NCI-H1694 (cell line): ENCODE data around the gene ME3.
"Not testable (repeated sequence)": the region's sequence is repeated elsewhere in the genome, so short reads cannot be mapped to it uniquely, and the experiment has no call there.

Source experiments
- DNase-seq: peaks from one replicate; lab custom pipeline; 2025; lab: John Stamatoyannopoulos, UW

ME3 gene

GRCh38 chr11:86663761-86664160, 8.7 kb downstream of the ME3 start:
- DNase-seq = no peak

GRCh38 chr11:86663291-86663690, 9.1 kb downstream of the ME3 start:
- no peak for DNase-seq

DNA sequence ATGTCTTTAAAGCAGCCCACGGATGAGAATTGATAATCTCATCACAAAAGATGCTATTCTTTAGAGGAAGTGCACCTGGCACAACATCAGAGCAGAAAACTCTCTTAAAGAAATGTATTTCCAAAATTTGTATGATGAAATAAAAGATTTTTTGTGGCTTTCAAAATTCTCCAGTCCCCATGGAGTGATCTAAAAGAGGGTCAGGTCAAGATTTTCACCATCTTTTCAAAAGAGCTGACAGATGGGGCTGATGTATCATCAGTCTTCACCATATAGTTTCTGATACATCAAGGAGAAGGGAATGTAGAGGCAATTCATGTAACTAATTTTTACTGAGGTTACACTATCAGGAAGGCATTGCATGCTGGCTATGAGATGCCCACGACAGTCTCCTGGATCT, 11.7 kb downstream of the ME3 start:
- no peak for DNase-seq

DNA sequence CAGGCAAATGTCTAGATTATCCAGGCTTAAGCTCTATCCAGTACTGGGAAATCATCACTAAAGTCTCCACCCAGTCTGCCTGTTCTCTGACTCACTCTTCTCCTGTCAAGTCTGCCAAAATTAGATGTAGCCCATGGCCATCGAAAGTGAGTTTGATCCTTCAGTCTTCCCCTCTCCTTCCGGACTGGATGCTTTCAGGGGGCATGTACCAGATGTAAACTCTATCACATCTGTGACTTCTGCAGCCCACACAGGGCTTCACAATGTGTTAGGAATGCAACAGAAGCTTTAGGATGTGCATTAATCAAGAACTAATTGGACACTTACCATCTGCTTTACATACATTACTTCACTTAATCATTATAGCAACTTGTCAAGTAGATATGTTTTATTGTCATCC, 12.3 kb downstream of the ME3 start:
- DNase-seq = peak; percentile 22

DNA sequence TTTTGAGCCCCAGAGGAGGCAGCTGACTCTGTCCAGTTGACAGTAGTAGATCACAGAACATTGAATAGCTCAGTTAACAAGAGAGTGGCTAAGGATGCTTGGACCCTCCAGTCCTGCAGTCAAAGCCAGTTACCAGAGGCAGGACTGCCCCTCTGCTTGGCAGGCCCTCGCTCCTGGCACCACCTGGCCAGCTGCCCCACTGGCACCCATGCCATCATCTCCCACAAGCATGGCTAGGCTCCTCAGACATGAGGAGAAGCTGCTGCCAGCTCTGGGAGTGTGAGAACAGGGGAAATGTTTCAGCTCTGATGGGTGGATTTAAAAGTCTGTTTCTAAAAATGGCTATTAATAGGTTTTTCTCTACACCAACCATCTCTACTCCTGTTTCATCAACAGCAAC, 13.9 kb downstream of the ME3 start:
- DNase-seq = no peak

DNA sequence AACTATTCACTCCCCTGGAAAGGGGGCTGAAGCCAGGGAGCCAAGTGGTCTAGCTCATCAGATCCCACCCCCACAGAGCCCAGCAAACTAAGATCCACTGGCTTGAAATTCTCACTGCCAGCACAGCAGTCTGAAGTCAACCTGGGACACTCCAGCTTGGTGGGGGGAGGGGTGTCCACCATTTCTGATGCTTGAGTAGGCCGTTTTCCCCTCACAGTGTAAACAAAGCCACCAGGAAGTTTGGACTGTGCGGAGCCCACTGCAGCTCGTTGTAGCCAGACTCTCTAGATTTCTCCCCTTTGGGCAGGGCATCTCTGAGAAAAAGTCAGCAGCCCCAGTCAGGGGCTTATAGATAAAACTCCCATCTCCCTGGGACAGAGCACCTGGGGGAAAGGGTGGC, 27.2 kb downstream of the ME3 start:
- DNase-seq = not testable (repeated sequence)

GRCh38 chr11:86644291-86644690, 28.1 kb downstream of the ME3 start:
- no peak for DNase-seq

- no peak for DNase-seq
Observed at GRCh38 chr11:86641537-86642261, 30.7 kb downstream of the ME3 start.

DNA sequence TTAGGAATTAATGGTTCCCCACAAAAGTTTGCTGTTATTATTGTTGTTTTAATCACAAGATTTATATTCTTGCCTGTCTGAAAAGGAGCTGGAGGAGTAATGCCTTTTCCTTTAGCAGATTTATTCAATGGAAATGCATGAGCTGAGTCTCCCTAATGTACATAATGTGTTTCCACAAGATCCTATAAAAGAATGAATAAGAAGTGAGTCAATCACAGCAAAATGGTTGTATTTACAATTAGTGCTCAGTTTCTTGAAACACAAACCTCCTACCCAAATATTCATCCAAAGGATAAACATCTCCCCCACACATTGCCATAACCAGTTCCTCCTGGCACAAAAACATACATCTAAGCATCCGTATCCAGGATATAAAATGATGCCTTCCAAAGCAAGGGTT, 33.3 kb downstream of the ME3 start:
- no peak for DNase-seq

- DNase-seq = no peak
Observed at GRCh38 chr11:86638673-86639072, 33.7 kb downstream of the ME3 start.

DNA sequence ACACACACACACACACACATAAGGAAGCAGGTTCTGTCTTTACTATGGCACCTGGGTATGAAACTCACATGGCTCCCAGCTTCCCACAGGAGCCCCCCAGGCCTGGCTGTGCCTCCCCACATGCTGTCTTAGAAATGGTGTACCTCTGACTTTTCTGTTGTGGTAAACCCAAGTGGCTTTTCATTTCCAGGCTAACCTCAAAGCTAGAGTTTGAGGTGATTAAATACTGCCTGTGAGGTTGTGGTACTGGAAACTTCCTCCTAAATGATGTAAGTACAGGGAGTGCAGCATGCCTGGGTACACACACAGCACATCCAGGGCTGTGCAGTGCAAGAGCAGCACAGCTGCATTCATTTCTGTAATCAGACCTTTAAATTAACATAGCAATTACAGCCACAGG, 34.4 kb downstream of the ME3 start:
- no peak for DNase-seq

DNA sequence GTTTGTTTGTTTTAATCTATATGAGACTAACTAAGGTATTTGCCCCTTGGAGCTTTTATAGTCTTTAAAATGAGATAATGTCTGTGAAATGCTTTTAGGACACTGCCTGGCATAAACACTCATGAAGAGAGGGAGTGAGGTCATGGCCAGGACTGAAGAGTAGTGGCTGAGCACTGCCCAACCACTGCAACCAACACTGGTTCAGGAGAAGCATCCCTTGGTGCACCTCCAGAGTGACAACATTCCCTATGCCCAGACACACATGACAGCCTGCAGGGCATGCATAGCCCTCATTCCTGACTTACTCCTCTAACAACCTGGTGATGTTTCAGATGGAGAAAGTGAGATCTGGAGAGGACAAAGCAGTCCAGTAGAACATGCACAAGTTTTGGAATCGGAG, 36.1 kb downstream of the ME3 start:
- no peak for DNase-seq

DNA sequence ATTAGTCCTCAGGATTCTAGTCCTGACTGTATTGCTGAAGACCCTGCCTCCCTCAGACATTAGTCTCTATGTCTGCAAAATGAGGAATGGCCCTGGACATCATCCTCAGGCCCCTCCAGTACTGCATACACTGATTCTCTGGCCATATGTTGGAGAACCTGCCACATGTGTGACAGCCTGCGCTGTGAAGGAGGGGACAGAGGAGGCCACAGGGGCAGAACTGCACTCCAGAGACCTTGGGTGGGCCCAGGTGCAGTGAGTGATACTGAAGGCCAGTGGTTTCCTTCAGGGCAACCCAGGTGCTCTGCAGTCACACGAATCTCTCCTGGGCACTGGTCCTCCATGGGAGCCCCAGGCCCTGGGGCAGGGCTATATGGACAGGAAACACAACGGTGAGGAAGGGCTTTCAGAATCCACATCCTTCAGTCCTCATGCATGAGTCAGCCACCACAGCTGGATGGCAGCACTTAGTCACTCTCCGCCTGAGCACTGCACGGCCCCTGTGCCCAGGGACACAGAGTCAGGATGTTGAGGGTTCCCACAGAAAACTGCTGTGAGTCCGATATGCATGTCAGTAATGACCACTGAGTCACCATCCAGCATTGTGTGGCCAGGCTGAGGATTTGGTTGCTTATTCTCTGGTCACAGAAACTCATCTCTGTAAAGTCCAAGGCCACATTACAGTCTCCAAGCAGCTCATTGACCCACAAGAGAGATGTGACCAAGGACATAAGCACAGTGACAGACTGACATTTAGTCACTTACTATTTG, 39.7 kb downstream of the ME3 start:
- DNase-seq = no peak

DNA sequence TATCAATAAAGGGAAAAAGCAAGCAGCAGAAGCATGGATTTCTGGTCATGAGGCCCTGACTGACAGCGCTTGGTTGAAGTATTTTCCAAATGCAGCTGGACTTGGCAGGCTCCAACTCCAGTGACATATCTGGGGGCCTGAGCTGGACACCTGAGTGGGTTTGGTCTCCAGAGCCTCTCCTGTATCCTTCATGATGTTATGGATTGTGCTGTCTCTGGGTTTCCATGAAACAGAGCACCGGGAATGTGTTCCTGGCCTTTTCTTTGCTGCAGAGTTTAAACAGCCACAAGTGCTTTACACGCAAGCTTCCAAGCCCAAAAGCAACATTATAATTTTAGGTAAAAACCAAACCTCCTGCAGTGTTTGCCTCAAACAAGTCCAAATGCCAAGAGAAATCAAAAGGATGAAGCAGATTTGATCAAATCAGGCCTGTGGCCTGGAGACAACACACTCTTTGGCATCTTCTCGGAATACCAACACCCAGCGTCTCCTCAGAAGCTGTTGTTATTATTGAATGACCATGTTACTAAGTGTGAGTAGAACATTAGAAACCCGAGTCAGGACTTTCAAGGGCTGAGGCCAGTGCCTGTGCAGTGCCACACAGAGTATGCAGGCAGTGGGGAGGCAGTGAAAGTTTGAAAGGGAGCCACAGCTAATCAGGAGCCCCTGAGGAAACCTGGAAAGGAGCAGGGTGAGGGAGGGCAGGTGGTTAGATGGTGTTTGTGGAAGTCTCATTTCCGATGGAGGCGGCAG, 42.0 kb downstream of the ME3 start:
- no peak for DNase-seq

GRCh38 chr11:86629045-86629706, 43.2 kb downstream of the ME3 start:
- DNase-seq = no peak

- DNase-seq = no peak
Observed at GRCh38 chr11:86627776-86628455, 44.5 kb downstream of the ME3 start.

DNA sequence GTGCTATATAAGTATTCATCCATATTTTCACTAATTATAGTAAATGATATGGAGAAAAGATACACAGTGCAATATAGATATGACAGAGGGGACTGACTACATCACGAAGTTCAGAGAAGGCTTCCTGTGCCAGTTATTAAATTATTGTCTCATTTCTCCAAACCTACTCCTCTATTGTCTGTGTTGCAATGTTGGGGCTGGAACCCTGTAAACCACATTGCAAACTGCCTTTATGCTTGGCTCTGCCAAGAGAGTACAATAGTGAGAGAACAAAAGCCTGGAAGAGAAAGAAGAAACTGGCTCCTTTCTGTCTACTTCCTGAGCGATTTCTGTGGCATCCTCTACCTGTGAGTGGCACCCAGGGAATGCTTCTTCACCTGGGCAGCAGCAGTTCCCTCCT, 46.4 kb downstream of the ME3 start:
- DNase-seq = no peak

GRCh38 chr11:86625544-86625943, 46.9 kb downstream of the ME3 start:
- DNase-seq = no peak

GRCh38 chr11:86624366-86624765, 48.0 kb downstream of the ME3 start:
- DNase-seq = no peak

DNA sequence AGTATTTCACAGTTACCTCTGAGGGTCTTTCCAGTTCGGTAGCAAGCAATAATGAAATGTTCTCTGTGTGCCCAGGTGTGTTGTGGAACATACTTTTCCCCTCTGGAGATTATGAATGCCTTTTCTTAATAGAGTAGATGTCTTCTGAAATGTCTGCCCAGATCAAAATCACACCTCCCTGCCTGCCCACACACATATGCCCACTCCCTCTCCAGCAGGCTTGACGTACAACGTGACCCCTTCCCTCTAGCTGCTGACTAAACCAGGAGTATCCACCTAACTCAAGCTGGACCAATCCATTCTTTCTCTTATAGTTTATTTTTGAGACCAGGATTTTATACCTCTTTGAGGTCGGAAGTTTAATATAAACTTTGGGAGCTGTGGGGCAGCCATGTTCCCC, 48.7 kb downstream of the ME3 start:
- DNase-seq = no peak

DNA sequence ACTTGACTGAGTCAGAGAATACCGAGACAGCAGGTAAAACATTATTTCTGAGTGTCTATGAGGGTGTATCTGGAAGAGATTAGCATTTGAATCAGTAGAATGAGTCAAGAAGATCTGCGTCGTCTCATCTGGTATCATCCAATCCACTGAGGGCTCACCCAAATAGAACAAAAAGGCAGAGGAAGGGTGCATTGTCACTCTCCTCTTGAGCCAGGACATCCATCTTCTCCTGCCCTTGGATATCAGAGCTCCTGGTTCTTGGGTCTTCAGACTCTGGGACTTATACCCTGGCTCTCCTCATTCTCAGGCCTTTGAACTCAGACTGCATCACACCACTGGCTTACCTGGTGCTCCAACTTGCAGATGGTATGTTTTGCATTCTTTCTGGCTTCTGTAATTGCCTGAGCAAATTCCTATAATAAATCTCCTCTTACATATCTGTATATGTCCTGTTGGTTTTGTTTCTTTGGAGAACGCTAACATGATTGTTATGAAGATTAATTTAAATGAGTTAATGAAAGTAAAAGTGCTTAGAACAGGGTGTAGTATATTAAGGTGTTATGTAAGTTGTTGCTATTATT, 49.3 kb downstream of the ME3 start:
- DNase-seq = no peak

DNA sequence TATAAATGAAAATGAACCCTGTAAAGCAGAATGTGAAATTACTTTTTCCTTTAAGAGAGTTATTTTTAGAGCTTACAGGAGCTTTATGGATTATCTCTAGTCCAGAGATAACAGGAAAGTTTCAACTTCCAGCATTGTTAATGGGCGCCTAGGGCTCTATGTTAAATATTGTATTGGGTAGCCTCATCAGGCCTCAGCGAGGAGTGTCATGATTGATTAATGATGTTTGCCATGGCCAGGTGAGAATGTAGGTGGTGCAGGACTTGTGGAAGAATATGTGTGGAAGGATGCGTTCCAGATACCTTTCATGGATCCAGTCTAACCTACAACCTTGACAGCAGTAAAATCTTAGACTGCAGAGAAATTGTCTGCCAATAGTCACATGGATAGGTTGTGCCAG, 50.6 kb downstream of the ME3 start:
- no peak for DNase-seq
